Prostate gland (tissue), 2 donors: ENCODE measurements around the gene FAM20A.

Source experiments
- POLR2A ChIP-seq: fragments of 450-650 bp; IDR thresholded peaks from one replicate; pipeline ENCODE4 v1.6.1; 2016; ENCODE audit warnings: antibody characterized with exemption, mild to moderate bottlenecking
- POLR2AphosphoS5 ChIP-seq: sonication (generic); formaldehyde crosslinking; IDR thresholded peaks from one replicate; pipeline ENCODE4 v1.6.1; 2017; ENCODE audit warnings: antibody characterized with exemption
- TF ChIP-seq, protein P1 (sequence below), 4 experiments: fragments of 200-600 bp in 2 of 4; fragments of 450-650 bp in 2 of 4; sonication (generic) in 2 of 4; IDR thresholded peaks; 1 replicate in 3 of 4; 2 replicates in 1 of 4; pipeline ENCODE4 v1.5.1; 2016 to 2019; ENCODE audit warnings: antibody characterized with exemption in 4 of 4, mild to moderate bottlenecking in 2 of 4, moderate library complexity in 2 of 4

DNA sequence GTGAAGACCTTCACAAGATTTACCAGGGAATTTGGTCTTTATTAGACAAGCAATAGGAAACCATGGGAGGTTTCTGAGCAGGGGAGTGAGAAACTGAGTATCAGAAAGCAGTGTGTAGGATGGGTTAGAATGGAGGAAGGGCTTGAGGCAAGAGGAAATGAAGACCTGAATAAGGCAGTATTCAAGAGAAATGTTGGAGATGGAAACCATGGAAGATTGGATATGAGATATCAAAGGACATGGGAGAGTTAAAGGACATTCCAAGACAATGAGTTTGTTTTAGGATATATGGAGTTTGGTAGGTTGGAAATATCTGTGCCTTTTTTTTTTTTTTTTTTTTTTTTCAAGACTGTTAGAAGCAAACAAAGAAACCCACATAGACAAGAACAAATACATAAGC, 21.3 kb upstream of the FAM20A start:
- no peak for TF ChIP-seq POLR2A
- TF ChIP-seq, protein P1, sequence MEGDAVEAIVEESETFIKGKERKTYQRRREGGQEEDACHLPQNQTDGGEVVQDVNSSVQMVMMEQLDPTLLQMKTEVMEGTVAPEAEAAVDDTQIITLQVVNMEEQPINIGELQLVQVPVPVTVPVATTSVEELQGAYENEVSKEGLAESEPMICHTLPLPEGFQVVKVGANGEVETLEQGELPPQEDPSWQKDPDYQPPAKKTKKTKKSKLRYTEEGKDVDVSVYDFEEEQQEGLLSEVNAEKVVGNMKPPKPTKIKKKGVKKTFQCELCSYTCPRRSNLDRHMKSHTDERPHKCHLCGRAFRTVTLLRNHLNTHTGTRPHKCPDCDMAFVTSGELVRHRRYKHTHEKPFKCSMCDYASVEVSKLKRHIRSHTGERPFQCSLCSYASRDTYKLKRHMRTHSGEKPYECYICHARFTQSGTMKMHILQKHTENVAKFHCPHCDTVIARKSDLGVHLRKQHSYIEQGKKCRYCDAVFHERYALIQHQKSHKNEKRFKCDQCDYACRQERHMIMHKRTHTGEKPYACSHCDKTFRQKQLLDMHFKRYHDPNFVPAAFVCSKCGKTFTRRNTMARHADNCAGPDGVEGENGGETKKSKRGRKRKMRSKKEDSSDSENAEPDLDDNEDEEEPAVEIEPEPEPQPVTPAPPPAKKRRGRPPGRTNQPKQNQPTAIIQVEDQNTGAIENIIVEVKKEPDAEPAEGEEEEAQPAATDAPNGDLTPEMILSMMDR (IDR thresholded peaks at IDR 0.05): no peak
- TF ChIP-seq POLR2AphosphoS5: no peak
